SK-N-SH (cell line): ENCODE measurements around the gene IKZF1.

Source experiments
- CHD2 ChIP-seq: fragments of 150-350 bp; IDR thresholded peaks from 2 replicates; pipeline ENCODE4 v1.6.1; 2018; ENCODE audit warnings: low read length; ENCODE audit not compliant: partially characterized antibody
- CTCF ChIP-seq: fragments of 200-600 bp; sonication (generic); IDR thresholded peaks from 2 replicates; pipeline ENCODE4 v1.6.1; 2017; ENCODE audit warnings: antibody characterized with exemption, mild to moderate bottlenecking, moderate library complexity
- JUND ChIP-seq: IDR thresholded peaks from 2 replicates; pipeline ENCODE4 v1.4.0; 2012
- USF1 ChIP-seq: IDR thresholded peaks from 2 replicates; pipeline ENCODE4 v1.4.0; 2012; ENCODE audit warnings: low read depth, borderline replicate concordance
- TF ChIP-seq, protein P1 (sequence below): fragments of 150-350 bp; IDR thresholded peaks from 2 replicates; pipeline ENCODE4 v1.6.1; 2017; ENCODE audit warnings: antibody characterized with exemption, low read length, low read depth, borderline replicate concordance

- no peak for TF ChIP-seq CHD2
- no peak for TF ChIP-seq USF1
- no peak for TF ChIP-seq JUND
- TF ChIP-seq, protein P1, sequence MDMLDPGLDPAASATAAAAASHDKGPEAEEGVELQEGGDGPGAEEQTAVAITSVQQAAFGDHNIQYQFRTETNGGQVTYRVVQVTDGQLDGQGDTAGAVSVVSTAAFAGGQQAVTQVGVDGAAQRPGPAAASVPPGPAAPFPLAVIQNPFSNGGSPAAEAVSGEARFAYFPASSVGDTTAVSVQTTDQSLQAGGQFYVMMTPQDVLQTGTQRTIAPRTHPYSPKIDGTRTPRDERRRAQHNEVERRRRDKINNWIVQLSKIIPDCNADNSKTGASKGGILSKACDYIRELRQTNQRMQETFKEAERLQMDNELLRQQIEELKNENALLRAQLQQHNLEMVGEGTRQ, result no peak
- no peak for TF ChIP-seq CTCF
Measured at GRCh38 chr7:50302486-50303334, 1.8 kb upstream of the IKZF1 start.
